Activated naive CD4-positive, alpha-beta T cell treated with anti-CD3 and anti-CD28 coated beads, Interleukin-2, amount 50 U/mL, for 72 hours (primary cell): Measurements from ENCODE around the gene LRRN4CL. TPM values are rescaled to one million over a fixed set of nuclear protein-coding genes. Genes with fewer than 3 reads are reported as not detected.
"Not testable (repeated sequence)": the region's sequence is repeated elsewhere in the genome, so short reads cannot be mapped to it uniquely, and the experiment has no call there.

ENCODE experiments used
- ATAC-seq, 2 donors: fragments of 150-1000 bp; cut with Tn5 transposase; 2 replicates each; pipeline ENCODE4 v1.10.0; 2021; ENCODE audit warnings: mild to moderate bottlenecking in 2 of 2, moderate library complexity in 2 of 2
- DNase-seq, 2 donors: peaks; one replicate each; pipeline ENCODE4 v3.0.0; 2021 to 2022; ENCODE audit warnings: low spot score in 2 of 2
- H3K27ac Mint-ChIP-seq, 2 donors: one replicate each; pipeline ENCODE4 v1.8.0; 2022; ENCODE audit warnings: mild to moderate bottlenecking in 2 of 2, mixed read lengths in 2 of 2
- H3K36me3 Mint-ChIP-seq, 2 donors: one replicate each; pipeline ENCODE4 v1.8.0; 2022; ENCODE audit warnings: mixed read lengths in 2 of 2
- H3K9me3 Mint-ChIP-seq, 2 donors: one replicate each; pipeline ENCODE4 v1.8.0; 2022; ENCODE audit warnings: mixed read lengths in 2 of 2
- total RNA-seq, 2 donors: library from RNA; stranded (reverse); gene quantifications; one replicate each; pipeline ENCODE4 v1.2.3, GENCODE V29; 2022

LRRN4CL gene
- total RNA-seq, 2 donors from 2014 or later, result 0.48 to 0.49 TPM

GRCh38 chr11:62669420-62670161, 19.7 kb downstream of the LRRN4CL start:
- Mint-ChIP-seq H3K36me3 (peaks cover 50 to 56% of the 10 kb centered on the region in 2 donors), H3K9me3 (no peaks in the 10 kb centered on the region), H3K27ac (peak overlapping the region; percentile 82 to 97)
- no peak for ATAC-seq
- DNase-seq, result no peak

GRCh38 chr11:62667460-62667859, 21.9 kb downstream of the LRRN4CL start:
- peak overlapping the region in 1 of 2 donors; percentile 96 for H3K27ac Mint-ChIP-seq

GRCh38 chr11:62666259-62666926, 22.9 kb downstream of the LRRN4CL start:
- Mint-ChIP-seq H3K27ac (peak overlapping the region; percentile 96 to 98), H3K36me3 (peaks cover 54 to 56% of the 10 kb centered on the region in 2 donors), H3K9me3 (no peaks in the 10 kb centered on the region)
- ATAC-seq, result no peak
- DNase-seq, result no peak

More at GRCh38 chr11:62667460-62667859, 21.9 kb downstream of the LRRN4CL start:
- DNase-seq (no peak), ATAC-seq (no peak)
- H3K36me3 Mint-ChIP-seq, result peaks cover 62 to 64% of the 10 kb centered on the region in 2 donors
- no peaks in the 10 kb centered on the region for H3K9me3 Mint-ChIP-seq

GRCh38 chr11:62665599-62666258, 23.6 kb downstream of the LRRN4CL start:
- DNase-seq, result peak in 1 of 2 donors; percentile 39
- H3K27ac Mint-ChIP-seq, result peak overlapping the region; percentile 96 to 98
- H3K36me3 Mint-ChIP-seq, result peaks cover 47 to 49% of the 10 kb centered on the region in 2 donors
- no peaks in the 10 kb centered on the region for H3K9me3 Mint-ChIP-seq
- peak; percentile 28 to 31 for ATAC-seq

- Mint-ChIP-seq H3K27ac (peak within 1 kb of the TSS; percentile 96 to 98), H3K9me3 (no peaks in the 10 kb centered on the region), H3K36me3 (peaks cover 43 to 45% of the 10 kb centered on the region in 2 donors)
- ATAC-seq, result peak; percentile 91 to 95
- peak; percentile 96 to 98 for DNase-seq
Measured at GRCh38 chr11:62665075-62665598, 24.2 kb downstream of the LRRN4CL start, which contains the start of the genes C11orf98 and CSKMT. Gene C11orf98 (minus strand): TSS chr11:62665210. CDS start chr11:62665169, 41 bp downstream. Gene CSKMT (plus strand): TSS chr11:62665312. CDS start chr11:62665880, 568 bp downstream.

GRCh38 chr11:62664405-62665074, 24.8 kb downstream of the LRRN4CL start:
- H3K36me3 Mint-ChIP-seq, result peaks cover 39 to 43% of the 10 kb centered on the region in 2 donors
- no peaks in the 10 kb centered on the region for H3K9me3 Mint-ChIP-seq
- peak overlapping the region; percentile 96 to 98 for H3K27ac Mint-ChIP-seq
- ATAC-seq, result peak; percentile 49 to 50
- DNase-seq, result peak in 1 of 2 donors; percentile 53

- DNase-seq (no peak), ATAC-seq (no peak)
- Mint-ChIP-seq H3K27ac (no peak overlapping the region), H3K9me3 (no peaks in the 10 kb centered on the region), H3K36me3 (peaks cover 7 to 8% of the 10 kb centered on the region in 2 donors)
Measured at GRCh38 chr11:62656796-62657429, 32.4 kb downstream of the LRRN4CL start.

- no peak for DNase-seq
- Mint-ChIP-seq H3K27ac (peak overlapping the region; percentile 80 to 96), H3K9me3 (no peaks in the 10 kb centered on the region), H3K36me3 (peaks cover 8 to 12% of the 10 kb centered on the region in 2 donors)
- no peak for ATAC-seq
Measured at GRCh38 chr11:62654297-62654696, 35.0 kb downstream of the LRRN4CL start.

GRCh38 chr11:62652161-62653006, 36.9 kb downstream of the LRRN4CL start:
- Mint-ChIP-seq H3K27ac (peak overlapping the region; percentile 96), H3K9me3 (no peaks in the 10 kb centered on the region), H3K36me3 (peaks cover 8 to 12% of the 10 kb centered on the region in 2 donors)
- ATAC-seq, result peak in 1 of 2 donors; percentile 61
- DNase-seq, result no peak

- ATAC-seq, H3K27ac Mint-ChIP-seq, H3K9me3 Mint-ChIP-seq, DNase-seq: not testable (repeated sequence)
- H3K36me3 Mint-ChIP-seq, result peaks cover 16 to 19% of the 10 kb centered on the region in 2 donors
Measured at GRCh38 chr11:62650283-62650682, 39.0 kb downstream of the LRRN4CL start.

GRCh38 chr11:62649486-62649885, 39.8 kb downstream of the LRRN4CL start:
- peaks cover 19 to 20% of the 10 kb centered on the region in 2 donors for H3K36me3 Mint-ChIP-seq
- ATAC-seq (no peak), DNase-seq (no peak)
- no peaks in the 10 kb centered on the region for H3K9me3 Mint-ChIP-seq
- H3K27ac Mint-ChIP-seq, result no peak overlapping the region

GRCh38 chr11:62648967-62649364, 40.4 kb downstream of the LRRN4CL start:
- no peak for DNase-seq
- H3K27ac Mint-ChIP-seq, result no peak overlapping the region
- no peaks in the 10 kb centered on the region for H3K9me3 Mint-ChIP-seq
- H3K36me3 Mint-ChIP-seq, result peaks cover 19 to 20% of the 10 kb centered on the region in 2 donors
- no peak for ATAC-seq

- ATAC-seq, result no peak
- H3K36me3 Mint-ChIP-seq, result peaks cover 18 to 19% of the 10 kb centered on the region in 2 donors
- H3K27ac Mint-ChIP-seq, result no peak overlapping the region
- no peak for DNase-seq
- H3K9me3 Mint-ChIP-seq, result no peaks in the 10 kb centered on the region
Measured at GRCh38 chr11:62648185-62648966, 41.0 kb downstream of the LRRN4CL start.

- no peak overlapping the region for H3K27ac Mint-ChIP-seq
- no peaks in the 10 kb centered on the region for H3K9me3 Mint-ChIP-seq
- peaks cover 14 to 21% of the 10 kb centered on the region in 2 donors for H3K36me3 Mint-ChIP-seq
- ATAC-seq (no peak), DNase-seq (no peak)
Measured at GRCh38 chr11:62647609-62648005, 41.7 kb downstream of the LRRN4CL start.
